Smooth muscle cell of the pulmonary artery (primary cell): ENCODE results near the gene PLPP6. TPM values are rescaled to one million over a fixed set of nuclear protein-coding genes. Genes with fewer than 3 reads are reported as not detected.

ENCODE experiments used
- total RNA-seq: library from RNA; depleted of rRNA; stranded (reverse); fragments of >200 nt; gene quantifications from 2 replicates; pipeline ENCODE4 v1.2.3, GENCODE V29; 2014

The PLPP6 gene
- total RNA-seq = 5.9 and 6.6 TPM in 2 replicates

GRCh38 chr9:4662108-4662988 is at the start of gene PLPP6:
TSS of gene PLPP6 (plus strand) at chr9:4662294. CDS start at chr9:4662376, 82 bp downstream.

GRCh38 chr9:4666042-4666699 is 4.1 kb downstream of the PLPP6 start, which contains the start of gene SPATA6L:
TSS of gene SPATA6L (minus strand) at chr9:4666480. CDS start at chr9:4666250, 230 bp downstream.

GRCh38 chr9:4679268-4680172 is 17.4 kb downstream of the PLPP6 start, which contains the start of gene CDC37L1:
TSS of gene CDC37L1 (plus strand) at chr9:4679569. CDS start at chr9:4679768, 199 bp downstream.

Other genes with a start within 250 kb of the PLPP6 start
- gene SLC1A1, start 171.8 kb upstream of the PLPP6 start, total RNA-seq = 25.8 and 70.4 TPM in 2 replicates
- 0.39 and 0.46 TPM in 2 replicates for gene SPATA6L, start 4.2 kb downstream of the PLPP6 start, total RNA-seq
- 17.5 and 20.0 TPM in 2 replicates for gene CDC37L1, start 17.3 kb downstream of the PLPP6 start, total RNA-seq
- gene AK3, start 78.9 kb downstream of the PLPP6 start, total RNA-seq = 66.2 and 66.3 TPM in 2 replicates
- 10.3 and 15.2 TPM in 2 replicates for gene RCL1, start 130.7 kb downstream of the PLPP6 start, total RNA-seq